ENCODE measurements around the gene VTI1A. TPM values are rescaled to one million over a fixed set of nuclear protein-coding genes. Genes with fewer than 3 reads are reported as not detected.

VTI1A gene
- total and polyA plus RNA-seq, 12 donors: 5.2 to 64.1 (median 22.0) TPM

DNA sequence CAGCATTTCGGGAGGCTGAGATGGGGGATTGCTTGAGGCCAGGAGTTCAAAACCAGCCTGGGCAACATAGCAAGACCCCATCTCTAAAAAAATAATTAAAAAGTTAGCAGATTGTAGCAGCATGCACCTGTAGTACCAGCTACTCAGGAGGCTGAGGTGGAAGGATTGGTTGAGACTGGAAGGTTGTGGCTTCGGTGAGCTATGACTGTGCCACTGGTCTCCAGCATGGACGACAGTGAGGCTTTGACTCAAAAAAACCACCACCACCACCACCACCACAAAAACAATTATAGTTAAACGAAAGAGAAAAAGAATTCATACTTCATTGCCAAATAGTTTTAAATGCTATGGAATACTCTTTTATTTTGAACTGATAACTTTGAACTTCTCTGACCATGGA, 63.4 kb downstream of the VTI1A start:
- no peaks in the 10 kb centered on the region for H3K27me3 ChIP-seq
- TF ChIP-seq, protein P1, sequence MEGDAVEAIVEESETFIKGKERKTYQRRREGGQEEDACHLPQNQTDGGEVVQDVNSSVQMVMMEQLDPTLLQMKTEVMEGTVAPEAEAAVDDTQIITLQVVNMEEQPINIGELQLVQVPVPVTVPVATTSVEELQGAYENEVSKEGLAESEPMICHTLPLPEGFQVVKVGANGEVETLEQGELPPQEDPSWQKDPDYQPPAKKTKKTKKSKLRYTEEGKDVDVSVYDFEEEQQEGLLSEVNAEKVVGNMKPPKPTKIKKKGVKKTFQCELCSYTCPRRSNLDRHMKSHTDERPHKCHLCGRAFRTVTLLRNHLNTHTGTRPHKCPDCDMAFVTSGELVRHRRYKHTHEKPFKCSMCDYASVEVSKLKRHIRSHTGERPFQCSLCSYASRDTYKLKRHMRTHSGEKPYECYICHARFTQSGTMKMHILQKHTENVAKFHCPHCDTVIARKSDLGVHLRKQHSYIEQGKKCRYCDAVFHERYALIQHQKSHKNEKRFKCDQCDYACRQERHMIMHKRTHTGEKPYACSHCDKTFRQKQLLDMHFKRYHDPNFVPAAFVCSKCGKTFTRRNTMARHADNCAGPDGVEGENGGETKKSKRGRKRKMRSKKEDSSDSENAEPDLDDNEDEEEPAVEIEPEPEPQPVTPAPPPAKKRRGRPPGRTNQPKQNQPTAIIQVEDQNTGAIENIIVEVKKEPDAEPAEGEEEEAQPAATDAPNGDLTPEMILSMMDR (IDR thresholded peaks at IDR 0.05): no peak
- TF ChIP-seq POLR2A (IDR thresholded peaks at IDR 0.05): no peak
- H3K27ac ChIP-seq: no peak overlapping the region
- intact Hi-C loops (cut with DNase I): no loop called here
- peaks cover 0 to 12% (median 0%) of the 10 kb centered on the region in 3 donors for H3K9me3 ChIP-seq (replicated peaks in 1 of 3)
- no peak for DNase-seq
- H3K4me3 ChIP-seq: no peak overlapping the region
- 90 to 97% (median 93%) methylated on average over 4 of the region's 4 CpGs for WGBS, 4 donors
- no peaks in the 10 kb centered on the region for H3K4me1 ChIP-seq (replicated peaks in 1 of 2)
- no peaks in the 10 kb centered on the region for H3K36me3 ChIP-seq (replicated peaks in 1 of 2)

DNA sequence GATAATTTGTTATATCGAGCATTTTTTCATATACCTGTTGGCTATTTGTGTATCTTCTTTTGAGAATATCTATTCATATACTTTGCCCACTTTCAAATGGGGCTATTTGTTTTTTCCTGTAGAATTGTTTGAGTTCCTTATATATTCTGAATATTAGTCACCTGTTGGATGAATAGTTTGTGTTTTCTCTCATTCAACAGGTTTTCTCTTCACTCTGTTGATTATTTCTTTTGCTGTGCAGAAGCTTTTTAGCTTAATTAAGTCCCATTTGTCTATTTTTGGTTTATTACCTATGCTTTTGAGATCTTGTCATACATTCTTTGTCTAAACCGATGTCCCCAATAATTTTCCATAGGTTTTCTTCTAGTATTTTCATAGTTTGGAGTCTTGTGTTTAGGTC, 65.3 kb downstream of the VTI1A start:
- no peaks in the 10 kb centered on the region for H3K27me3 ChIP-seq
- intact Hi-C loops (cut with DNase I): no loop called here
- no peaks in the 10 kb centered on the region for H3K36me3 ChIP-seq (replicated peaks in 1 of 2)
- DNase-seq: no peak
- no peaks in the 10 kb centered on the region for H3K4me1 ChIP-seq (replicated peaks in 1 of 2)
- H3K9me3 ChIP-seq (replicated peaks in 1 of 3): peaks cover 0 to 12% (median 0%) of the 10 kb centered on the region in 3 donors
- whole genome bisulfite sequencing, 4 donors: 91 to 98% (median 97%) methylated on average over 2 of the region's 2 CpGs
- H3K27ac ChIP-seq: no peak overlapping the region
- TF ChIP-seq, protein P1 (IDR thresholded peaks at IDR 0.05): no peak
- TF ChIP-seq POLR2A (IDR thresholded peaks at IDR 0.05): no peak
- H3K4me3 ChIP-seq: no peak overlapping the region

DNA sequence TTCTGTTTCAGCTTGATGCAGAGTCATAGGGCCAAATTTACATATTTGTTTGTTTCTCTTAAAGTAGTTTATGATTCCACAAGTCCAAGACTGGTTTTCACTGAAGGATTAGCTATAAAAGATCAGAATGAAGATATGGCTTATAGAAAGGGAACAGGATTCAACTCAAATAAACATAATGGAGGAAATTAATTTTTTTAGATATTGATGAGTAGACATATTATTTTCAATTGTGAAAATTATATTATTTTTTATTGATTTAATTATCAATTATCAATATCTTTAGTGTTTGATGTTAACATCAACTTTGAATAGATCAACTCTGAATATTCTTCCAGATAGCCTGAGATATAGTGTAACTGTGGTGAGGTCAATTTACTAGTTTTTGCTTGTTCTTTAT, 68.1 kb downstream of the VTI1A start:
- H3K4me1 ChIP-seq (replicated peaks in 1 of 2): peaks cover 0 to 2% of the 10 kb centered on the region in 2 donors
- no peaks in the 10 kb centered on the region for H3K36me3 ChIP-seq (replicated peaks in 1 of 2)
- DNase-seq: no peak
- no peaks in the 10 kb centered on the region for H3K27me3 ChIP-seq
- H3K9me3 ChIP-seq (replicated peaks in 1 of 3): peaks cover 0 to 12% (median 0%) of the 10 kb centered on the region in 3 donors
- TF ChIP-seq POLR2A (IDR thresholded peaks at IDR 0.05): no peak
- TF ChIP-seq, protein P1 (IDR thresholded peaks at IDR 0.05): no peak
- H3K27ac ChIP-seq: no peak overlapping the region
- H3K4me3 ChIP-seq: no peak overlapping the region
- intact Hi-C loops (cut with DNase I): no loop called here

DNA sequence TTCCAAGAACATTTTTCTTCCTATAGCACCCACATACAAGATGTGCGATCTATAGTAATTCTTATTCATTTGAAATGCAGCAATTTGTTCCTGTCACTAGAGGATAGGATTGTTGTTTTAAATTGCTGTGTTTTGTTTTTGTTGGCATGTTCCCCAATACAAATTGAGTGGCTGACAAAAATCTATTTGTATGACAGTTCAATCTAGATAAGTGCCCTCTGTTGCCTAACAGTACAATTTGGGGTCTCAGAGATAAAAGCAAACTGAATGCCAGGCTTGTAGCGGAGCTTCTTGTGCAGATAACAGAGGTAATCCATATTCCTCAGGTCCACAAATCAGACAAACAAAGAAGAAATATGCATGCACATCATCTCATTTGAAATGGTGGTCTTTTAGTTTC, 68.8 kb downstream of the VTI1A start:
- Histone ChIP-seq H3K27ac (no peak overlapping the region), H3K9me3 (replicated peaks in 1 of 3) (peaks cover 0 to 12% (median 0%) of the 10 kb centered on the region in 3 donors), H3K36me3 (replicated peaks in 1 of 2) (no peaks in the 10 kb centered on the region), H3K4me3 (no peak overlapping the region), H3K4me1 (replicated peaks in 1 of 2) (peaks cover 0 to 3% of the 10 kb centered on the region in 2 donors), H3K27me3 (no peaks in the 10 kb centered on the region)
- no peak for DNase-seq
- intact Hi-C loops (cut with DNase I): no loop called here
- 87 to 93% (median 90%) methylated on average over 2 of the region's 2 CpGs for WGBS, 4 donors
- TF ChIP-seq, protein P1 (IDR thresholded peaks at IDR 0.05): no peak
- no peak for TF ChIP-seq POLR2A (IDR thresholded peaks at IDR 0.05)

All from adrenal gland (tissue), 12 donors.